MM.1S (cell line): ENCODE data around the gene ADNP.

Source experiments
- DNase-seq: peaks from one replicate; pipeline ENCODE4 v3.0.0-alpha.2; 2015
- H2AFZ ChIP-seq: fragments of 300-600 bp; sonication (generic); 2 replicates; pipeline ENCODE4 v1.6.0; 2016; ENCODE audit warnings: antibody characterized with exemption, low read length
- H3F3A ChIP-seq: fragments of 300-600 bp; sonication (generic); 2 replicates; pipeline ENCODE4 v1.6.1; 2016; ENCODE audit warnings: mild to moderate bottlenecking, antibody characterized with exemption, low read length, moderate library complexity, mixed read lengths; ENCODE audit not compliant: insufficient read depth
- H3K27ac ChIP-seq: fragments of 300-600 bp; sonication (generic); 2 replicates; pipeline ENCODE4 v1.5.1; 2016; ENCODE audit warnings: mild to moderate bottlenecking, low read length
- H3K27me3 ChIP-seq: fragments of 300-600 bp; sonication (generic); replicated peaks from 2 replicates; pipeline ENCODE4 v1.6.0; 2016; ENCODE audit warnings: low read length; ENCODE audit not compliant: insufficient read depth
- H3K36me3 ChIP-seq: fragments of 300-600 bp; sonication (generic); replicated peaks from 2 replicates; pipeline ENCODE4 v1.6.1; 2016; ENCODE audit warnings: mild to moderate bottlenecking, low read length, mixed read lengths; ENCODE audit not compliant: insufficient read depth
- H3K4me1 ChIP-seq: fragments of 300-600 bp; sonication (generic); 2 replicates; pipeline ENCODE4 v1.6.1; 2016; ENCODE audit warnings: low read length, mixed read lengths
- H3K4me2 ChIP-seq: fragments of 300-600 bp; sonication (generic); 2 replicates; pipeline ENCODE4 v1.6.0; 2016; ENCODE audit warnings: low read depth, low read length
- H3K4me3 ChIP-seq: fragments of 300-600 bp; sonication (generic); 2 replicates; pipeline ENCODE4 v1.5.1; 2016; ENCODE audit warnings: low read length, mixed read lengths
- H3K79me2 ChIP-seq: fragments of 300-600 bp; sonication (generic); 2 replicates; pipeline ENCODE4 v1.6.1; 2016; ENCODE audit warnings: mixed run types, low read length, mixed read lengths
- H3K9ac ChIP-seq: fragments of 300-600 bp; sonication (generic); 2 replicates; pipeline ENCODE4 v1.6.1; 2016; ENCODE audit warnings: low read length, mixed read lengths
- H3K9me2 ChIP-seq: fragments of 300-600 bp; sonication (generic); replicated peaks from 2 replicates; pipeline ENCODE4 v1.6.1; 2016; ENCODE audit warnings: mild to moderate bottlenecking, low read length, mixed read lengths; ENCODE audit not compliant: insufficient read depth
- H3K9me3 ChIP-seq: fragments of 300-600 bp; sonication (generic); replicated peaks from 2 replicates; pipeline ENCODE4 v1.6.1; 2016; ENCODE audit warnings: mild to moderate bottlenecking, low read length, mixed read lengths; ENCODE audit not compliant: insufficient read depth
- H4K20me1 ChIP-seq: fragments of 300-600 bp; sonication (generic); 2 replicates; pipeline ENCODE4 v1.6.1; 2016; ENCODE audit warnings: mild to moderate bottlenecking, low read length, moderate library complexity, mixed read lengths; ENCODE audit not compliant: insufficient read depth
- CTCF ChIP-seq: fragments of 300-600 bp; sonication (generic); IDR thresholded peaks from 2 replicates; pipeline ENCODE4 v1.5.1; 2016; ENCODE audit warnings: antibody characterized with exemption, low read length, mixed read lengths
- EZH2 ChIP-seq: fragments of 300-600 bp; sonication (generic); optimal IDR thresholded peaks from 2 replicates; pipeline ENCODE3; 2017; ENCODE audit warnings: low read depth, mild to moderate bottlenecking, antibody characterized with exemption, low read length, mixed read lengths
- EZH2phosphoT487 ChIP-seq: fragments of 300-600 bp; sonication (generic); IDR thresholded peaks from 2 replicates; pipeline ENCODE4 v1.6.1; 2018; ENCODE audit warnings: antibody characterized with exemption, low read length

ADNP gene

GRCh38 chr20:50916934-50917333 lies 14.3 kb downstream of the ADNP start:
- Histone ChIP-seq H3K4me1 (peaks cover 19% of the 10 kb centered on the region), H3K9ac (no peak overlapping the region), H3K4me3 (no peak overlapping the region), H2AFZ (no peak overlapping the region), H3F3A (peaks cover 16% of the 10 kb centered on the region; the same call in 1 of the 2 replicates), H3K36me3 (peaks cover 19% of the 10 kb centered on the region), H3K9me3 (no peaks in the 10 kb centered on the region), H4K20me1 (peaks cover 81% of the 10 kb centered on the region), H3K27ac (no peak overlapping the region), H3K9me2 (no peaks in the 10 kb centered on the region), H3K79me2 (peaks cover 98% of the 10 kb centered on the region), H3K4me2 (no peak overlapping the region), H3K27me3 (no peaks in the 10 kb centered on the region)
- DNase-seq, result no peak
- TF ChIP-seq EZH2phosphoT487 (no peak), EZH2 (no peak), CTCF (no peak)

DNA sequence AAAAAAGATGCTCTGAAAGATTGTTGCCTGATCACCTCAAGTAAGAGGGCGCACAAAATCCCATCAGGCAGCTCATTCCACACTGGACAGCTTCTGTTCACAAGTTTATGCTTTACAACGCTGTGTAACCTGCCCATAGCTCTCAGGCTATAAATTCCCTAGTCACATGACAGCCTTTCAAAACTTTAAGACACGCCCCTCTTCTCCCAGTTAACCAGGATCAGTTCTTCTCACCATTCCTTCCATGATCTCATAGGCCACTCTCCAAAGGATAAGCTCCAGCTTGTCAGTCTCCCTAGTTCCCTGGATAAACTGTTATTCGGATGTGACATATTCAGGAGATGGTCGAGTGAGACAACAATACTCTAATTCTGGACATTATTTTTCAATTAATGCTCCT lies 15.0 kb downstream of the ADNP start:
- Histone ChIP-seq H3F3A (peaks cover 23% of the 10 kb centered on the region; the same call in 1 of the 2 replicates), H3K36me3 (peaks cover 19% of the 10 kb centered on the region), H3K79me2 (peaks cover 98% of the 10 kb centered on the region), H3K9me2 (no peaks in the 10 kb centered on the region), H3K4me1 (peaks cover 25% of the 10 kb centered on the region), H3K4me2 (no peak overlapping the region), H3K4me3 (no peak overlapping the region), H3K9me3 (no peaks in the 10 kb centered on the region), H3K27me3 (no peaks in the 10 kb centered on the region), H3K27ac (no peak overlapping the region), H4K20me1 (peaks cover 85% of the 10 kb centered on the region), H2AFZ (no peak overlapping the region), H3K9ac (no peak overlapping the region)
- no peak for DNase-seq
- TF ChIP-seq EZH2, result no peak
- TF ChIP-seq EZH2phosphoT487, result no peak
- TF ChIP-seq CTCF, result no peak

DNA sequence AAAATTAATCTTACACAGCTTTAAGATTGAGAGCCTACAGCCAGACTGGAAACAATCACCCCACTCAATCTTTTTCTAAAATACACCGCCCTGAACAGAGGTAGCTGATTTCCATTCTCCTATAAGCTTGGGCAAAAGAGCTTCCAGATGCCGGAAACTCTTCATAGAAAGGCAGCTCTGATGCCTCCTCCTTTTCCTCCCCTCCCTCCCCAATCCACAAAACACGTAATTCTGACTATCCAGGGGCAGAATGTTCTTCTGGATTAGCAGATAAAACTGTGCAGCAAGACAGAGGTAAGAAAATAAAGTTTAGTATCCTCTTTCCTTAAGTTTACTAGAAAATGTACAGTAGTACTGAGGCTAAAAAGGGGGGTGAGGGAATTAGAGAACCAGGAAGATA lies 15.8 kb downstream of the ADNP start:
- H3K27me3 ChIP-seq, result no peaks in the 10 kb centered on the region
- no peak overlapping the region for H3K27ac ChIP-seq
- H3K36me3 ChIP-seq, result peaks cover 19% of the 10 kb centered on the region
- no peaks in the 10 kb centered on the region for H3K9me2 ChIP-seq
- peaks cover 88% of the 10 kb centered on the region for H4K20me1 ChIP-seq
- peaks cover 32% of the 10 kb centered on the region for H3K4me1 ChIP-seq
- H3K79me2 ChIP-seq, result peaks cover 98% of the 10 kb centered on the region
- no peak for DNase-seq
- TF ChIP-seq EZH2phosphoT487, result no peak
- no peak for TF ChIP-seq EZH2
- no peak for TF ChIP-seq CTCF
- H3F3A ChIP-seq, result peaks cover 28% of the 10 kb centered on the region; the same call in 1 of the 2 replicates
- H3K9ac ChIP-seq, result no peak overlapping the region
- H3K9me3 ChIP-seq, result no peaks in the 10 kb centered on the region
- H3K4me2 ChIP-seq, result no peak overlapping the region
- H3K4me3 ChIP-seq, result no peak overlapping the region
- H2AFZ ChIP-seq, result no peak overlapping the region
